IMR-90 (cell line): ENCODE results near the gene STARD13. TPM values are rescaled to one million over a fixed set of nuclear protein-coding genes. Genes with fewer than 3 reads are reported as not detected.

ENCODE experiments used
- ATAC-seq: fragments of 200-7000 bp; cut with Tn5 transposase; 2 replicates; pipeline ENCODE4 v1.9.1; 2020; ENCODE audit warnings: low read depth, mild to moderate bottlenecking, moderate library complexity
- BruUV-seq: library from RNA; stranded (reverse); fragments of 400-500 nt; replicated peaks from 2 replicates; lab custom pipeline; 2021; lab: Mats Ljungman, UMichigan
- CTCF ChIA-PET: fragments of 300-600 bp; formaldehyde crosslinking; extraction: SDS; loops from one replicate; lab custom pipeline; 2021; ENCODE audit warnings: antibody characterized with exemption; lab: Yijun Ruan, JAX
- POLR2A ChIA-PET: fragments of 300-600 bp; sonication (Branson Sonifier 250); formaldehyde crosslinking; loops from one replicate; lab custom pipeline; 2022; ENCODE audit warnings: antibody characterized with exemption; ENCODE audit not compliant: unreplicated experiment; lab: Charles Lee
- DNase-seq: peaks from one replicate; pipeline ENCODE4 v3.0.0; 2013
- H2AFZ ChIP-seq: replicated peaks from 2 replicates; pipeline ENCODE3; 2013; ENCODE audit warnings: low read length, mild to moderate bottlenecking; ENCODE audit not compliant: poor library complexity
- H2AK5ac ChIP-seq: 2 replicates; pipeline ENCODE4 v1.6.1; 2013; ENCODE audit warnings: low read depth, low read length, inconsistent platforms
- H2AK9ac ChIP-seq: replicated peaks from 2 replicates; pipeline ENCODE3; 2013; ENCODE audit warnings: mild to moderate bottlenecking, low read depth, low read length, moderate library complexity; ENCODE audit not compliant: poor library complexity
- H2BK120ac ChIP-seq: 2 replicates; pipeline ENCODE4 v1.6.1; 2013; ENCODE audit warnings: low read depth, low read length, inconsistent platforms
- H2BK15ac ChIP-seq: 3 replicates; pipeline ENCODE4 v1.6.1; 2013; ENCODE audit warnings: low read depth, low read length, inconsistent platforms
- H2BK20ac ChIP-seq: 2 replicates; pipeline ENCODE4 v1.6.1; 2013; ENCODE audit warnings: low read depth, mild to moderate bottlenecking, inconsistent platforms, low read length, moderate library complexity
- H2BK5ac ChIP-seq: 2 replicates; pipeline ENCODE4 v1.6.1; 2013; ENCODE audit warnings: mild to moderate bottlenecking, low read depth, low read length, inconsistent platforms; ENCODE audit not compliant: poor library complexity, severe bottlenecking
- H3K14ac ChIP-seq: replicated peaks from 2 replicates; pipeline ENCODE4 v1.6.1; 2013; ENCODE audit warnings: low read depth, low read length, inconsistent platforms
- H3K18ac ChIP-seq: 2 replicates; pipeline ENCODE4 v1.6.1; 2013; ENCODE audit warnings: low read depth, low read length, control low read depth
- H3K23ac ChIP-seq: 2 replicates; pipeline ENCODE4 v1.6.1; 2013; ENCODE audit warnings: low read depth, low read length, inconsistent platforms
- H3K27ac ChIP-seq: 2 replicates; pipeline ENCODE4 v1.5.1; 2013; ENCODE audit warnings: mild to moderate bottlenecking, control low read depth, low read length; ENCODE audit not compliant: insufficient read depth
- H3K27me3 ChIP-seq: 2 replicates; pipeline ENCODE4 v1.6.1; 2013; ENCODE audit warnings: low read length; ENCODE audit not compliant: control insufficient read depth, insufficient read depth
- H3K36me3 ChIP-seq: 2 replicates; pipeline ENCODE4 v1.6.1; 2013; ENCODE audit warnings: low read length, mixed read lengths; ENCODE audit not compliant: control insufficient read depth, insufficient read depth
- H3K4ac ChIP-seq: 2 replicates; pipeline ENCODE4 v1.6.1; 2013; ENCODE audit warnings: low read depth, low read length, inconsistent platforms
- H3K4me1 ChIP-seq: 2 replicates; pipeline ENCODE4 v1.6.1; 2013; ENCODE audit warnings: low read length, mixed read lengths; ENCODE audit not compliant: control insufficient read depth, insufficient read depth
- H3K4me2 ChIP-seq: 2 replicates; pipeline ENCODE4 v1.6.1; 2013; ENCODE audit warnings: low read depth, mild to moderate bottlenecking, control low read depth, low read length, moderate library complexity
- H3K4me3 ChIP-seq: 2 replicates; pipeline ENCODE4 v1.5.1; 2013; ENCODE audit warnings: low read depth, mild to moderate bottlenecking, control low read depth, low read length, moderate library complexity; ENCODE audit not compliant: insufficient read depth
- H3K56ac ChIP-seq: 2 replicates; pipeline ENCODE4 v1.6.1; 2013; ENCODE audit warnings: low read length, inconsistent platforms; ENCODE audit not compliant: insufficient read depth; ENCODE audit errors: extremely low read depth
- H3K79me1 ChIP-seq, 2 experiments: 2 replicates each; pipeline ENCODE4 v1.6.1; 2013; ENCODE audit warnings: low read length in 2 of 2, inconsistent platforms in 1 of 2, low read depth in 1 of 2
- H3K9ac ChIP-seq: 2 replicates; pipeline ENCODE4 v1.6.1; 2013; ENCODE audit warnings: low read depth, low read length, control low read depth
- H3K9me1 ChIP-seq: 2 replicates; pipeline ENCODE4 v1.6.1; 2013; ENCODE audit warnings: low read length, inconsistent platforms; ENCODE audit not compliant: insufficient read depth
- H3K9me3 ChIP-seq: 2 replicates; pipeline ENCODE4 v1.6.1; 2013; ENCODE audit warnings: low read length; ENCODE audit not compliant: control insufficient read depth, insufficient read depth
- H4K20me1 ChIP-seq: 2 replicates; pipeline ENCODE4 v1.6.1; 2013; ENCODE audit warnings: low read length, inconsistent platforms; ENCODE audit not compliant: insufficient read depth
- H4K5ac ChIP-seq: 2 replicates; pipeline ENCODE4 v1.6.1; 2013; ENCODE audit warnings: mild to moderate bottlenecking, low read depth, low read length, control low read depth
- H4K8ac ChIP-seq, 2 experiments: 2 replicates each; pipeline ENCODE4 v1.6.1; 2013; ENCODE audit warnings: low read depth in 2 of 2, low read length in 2 of 2, control low read depth in 1 of 2, inconsistent platforms in 1 of 2
- H4K91ac ChIP-seq: 2 replicates; pipeline ENCODE4 v1.6.1; 2013; ENCODE audit warnings: low read depth, low read length, inconsistent platforms; ENCODE audit not compliant: insufficient read depth
- CEBPB ChIP-seq: IDR thresholded peaks from 2 replicates; pipeline ENCODE4 v1.6.1; 2012; ENCODE audit warnings: low read depth, low read length, improper control_type of control experiment
- POLR2A ChIP-seq: IDR thresholded peaks from 2 replicates; pipeline ENCODE4 v1.6.1; 2012; ENCODE audit warnings: mild to moderate bottlenecking, low read depth, low read length
- WGBS, 2 experiments: methylation state at CpG; one replicate each; pipeline versions ENCODE4 v1.1.5 to v1.1.7; 2013; ENCODE audit warnings: missing lambda C conversion rate in 2 of 2; ENCODE audit not compliant: insufficient read length in 1 of 2; ENCODE audit errors: extremely low coverage in 2 of 2; 5-methylcytosine and 5-hydroxymethylcytosine counted together
- dilution Hi-C: fragments of 300-500 bp; cut with HindIII; formaldehyde crosslinking; loops from one replicate; pipeline ENCODE4 v1.14.3; 2018; ENCODE audit warnings: low sequenced_read_pairs; ENCODE audit not compliant: unreplicated experiment
- in situ Hi-C: fragments of 300-500 bp; cut with MboI; formaldehyde crosslinking; loops from 3 replicates; pipeline ENCODE4 v1.14.3; 2019; ENCODE audit warnings: low sequenced_read_pairs, inconsistent platforms, mixed read lengths
- intact Hi-C: fragments of 100-400 bp; cut with micrococcal nuclease; formaldehyde crosslinking; loops from 2 replicates; pipeline ENCODE4 v1.10.0; 2022
- polyA plus RNA-seq, 3 experiments: library from polyadenylated mRNA; depleted of rRNA; stranded (reverse); fragments of >200 nt; gene quantifications; 2 replicates each; pipeline ENCODE4 v1.2.3, GENCODE V29; 2012; ENCODE audit warnings: low replicate concordance in 1 of 3
- total RNA-seq: library from RNA; depleted of rRNA; stranded (reverse); fragments of >200 nt; gene quantifications from 2 replicates; pipeline ENCODE4 v1.2.3, GENCODE V29; 2012

The STARD13 gene
- total and polyA plus RNA-seq, 2 of the 4 experiments (the other 2 are of a cell fraction) = 23.6 to 46.6 TPM

- Histone ChIP-seq H2BK15ac (no peak overlapping the region), H2BK20ac (no peak overlapping the region), H3K4me3 (no peak overlapping the region), H4K20me1 (0 out of 2 replicates have a peak, but pooled peaks cover 4% of the 10 kb centered on the region), H2AFZ (no peak overlapping the region), H3K18ac (no peak overlapping the region), H2BK5ac (no peak overlapping the region), H3K27ac (no peak overlapping the region), H3K56ac (no peak overlapping the region), H4K5ac (no peak overlapping the region), H3K23ac (no peak overlapping the region), H4K8ac (no peak overlapping the region), H2AK9ac (no peak overlapping the region), H3K27me3 (no peaks in the 10 kb centered on the region), H4K91ac (no peak overlapping the region), H2AK5ac (no peak overlapping the region), H3K4ac (no peak overlapping the region), H3K4me2 (no peak overlapping the region), H3K14ac (no peak overlapping the region), H3K4me1 (peaks cover 5% of the 10 kb centered on the region), H3K9ac (no peak overlapping the region), H3K9me1 (peaks cover 5% of the 10 kb centered on the region; the same call in 1 of the 2 replicates), H3K79me1 (peaks cover 44 to 81% of the 10 kb centered on the region in 2 experiments), H2BK120ac (no peak overlapping the region), H3K36me3 (peaks cover 48% of the 10 kb centered on the region), H3K9me3 (no peaks in the 10 kb centered on the region; the same call in 1 of the 2 replicates)
- ATAC-seq = no peak
- dilution Hi-C loops = no loop called here
- ChIA-PET POLR2A (no interaction called here), CTCF (interaction anchor here (0.6 to 1.0 kb wide), 3 partner anchors 9 to 483 kb away, joined by 3 to 4 read pairs (median 3); no protein-coding TSS in a partner anchor)
- in situ Hi-C loops = no loop called here
- BruUV-seq = no TSS peak
- no peak for DNase-seq
- intact Hi-C loops = no loop called here
- no CpG with 5 or more reads among the region's 4 CpGs for WGBS, 2 experiments
- no peak for TF ChIP-seq CEBPB
- no peak for TF ChIP-seq POLR2A
Measured at GRCh38 chr13:33137721-33138120, 147.8 kb downstream of the STARD13 start.
